Panc1 (cell line): ENCODE results near the gene PHF21A. TPM values are rescaled to one million over a fixed set of nuclear protein-coding genes. Genes with fewer than 3 reads are reported as not detected.

Source experiments
- ATAC-seq: fragments of 200-7000 bp; cut with Tn5 transposase; 2 replicates; pipeline ENCODE4 v1.9.1; 2020; ENCODE audit warnings: mild to moderate bottlenecking, moderate library complexity
- BruUV-seq: library from RNA; stranded (reverse); fragments of 400-500 nt; replicated peaks from 2 replicates; lab custom pipeline; 2021; lab: Mats Ljungman, UMichigan
- CTCF ChIA-PET: fragments of 300-600 bp; sonication (Branson Sonifier 250); formaldehyde crosslinking; loops from one replicate; lab custom pipeline; 2022; ENCODE audit warnings: antibody characterized with exemption; lab: Charles Lee
- POLR2A ChIA-PET: fragments of 300-600 bp; sonication (Branson Sonifier 250); formaldehyde crosslinking; loops from one replicate; lab custom pipeline; 2022; ENCODE audit warnings: antibody characterized with exemption; lab: Charles Lee
- DNase-seq: peaks from one replicate; pipeline ENCODE4 v3.0.0-alpha.2; 2010; ENCODE audit warnings: low read depth, low spot score
- H3K27ac ChIP-seq: 2 replicates; pipeline ENCODE4 v1.5.1; 2011; ENCODE audit warnings: mild to moderate bottlenecking, low read length, inconsistent platforms
- H3K27me3 ChIP-seq: fragments of 200-500 bp; sonication (Bioruptor generic); 2 replicates; pipeline ENCODE4 v1.6.0; 2014; ENCODE audit warnings: low read length, inconsistent platforms; ENCODE audit not compliant: control insufficient read depth, insufficient read depth
- H3K36me3 ChIP-seq: fragments of 200-500 bp; sonication (Bioruptor generic); 2 replicates; pipeline ENCODE4 v1.5.1; 2014; ENCODE audit warnings: inconsistent platforms, mild to moderate bottlenecking, low read length, moderate library complexity; ENCODE audit not compliant: control insufficient read depth, insufficient read depth
- H3K4me1 ChIP-seq: 2 replicates; pipeline ENCODE4 v1.5.1; 2011; ENCODE audit warnings: inconsistent platforms, mild to moderate bottlenecking, low read length, moderate library complexity; ENCODE audit not compliant: control insufficient read depth, insufficient read depth
- H3K4me3 ChIP-seq, 2 experiments: 2 replicates each; pipeline ENCODE4 v1.5.1; 2011 to 2012; ENCODE audit warnings: low read depth in 2 of 2, low read length in 2 of 2, mild to moderate bottlenecking in 2 of 2, inconsistent platforms in 1 of 2, moderate library complexity in 1 of 2
- H3K9me3 ChIP-seq: fragments of 200-500 bp; sonication (Bioruptor generic); 2 replicates; pipeline ENCODE4 v1.5.1; 2014; ENCODE audit warnings: low read depth, mild to moderate bottlenecking, inconsistent platforms, low read length, moderate library complexity; ENCODE audit not compliant: control insufficient read depth, insufficient read depth
- POLR2AphosphoS5 ChIP-seq: IDR thresholded peaks from 2 replicates; pipeline ENCODE4 v1.6.1; 2012; ENCODE audit warnings: mild to moderate bottlenecking, low read depth, low read length, moderate library complexity
- SIN3A ChIP-seq: IDR thresholded peaks from 2 replicates; pipeline ENCODE4 v1.6.1; 2012; ENCODE audit warnings: low read depth, mild to moderate bottlenecking, low read length, moderate library complexity, borderline replicate concordance; ENCODE audit not compliant: insufficient read depth
- TCF7L2 ChIP-seq: IDR thresholded peaks from 2 replicates; pipeline ENCODE4 v1.6.1; 2011; ENCODE audit warnings: mild to moderate bottlenecking, low read depth, low read length, inconsistent platforms
- in situ Hi-C: cut with HindIII; loops from 2 replicates; pipeline ENCODE4 v1.10.0; 2016; ENCODE audit warnings: low sequenced_read_pairs, low pct_unique_long_range_greater_than_20kb
- intact Hi-C: fragments of 100-400 bp; cut with micrococcal nuclease; formaldehyde crosslinking; loops from one replicate; pipeline ENCODE4 v1.10.0; 2022; ENCODE audit not compliant: unreplicated experiment
- total RNA-seq: library from RNA; stranded (reverse); gene quantifications from one replicate; pipeline ENCODE4 v1.2.1, GENCODE V29; 2021; ENCODE audit not compliant: unreplicated experiment
- TF ChIP-seq, protein P1 (sequence below): fragments of 450-650 bp; IDR thresholded peaks from 2 replicates; pipeline ENCODE4 v1.5.1; 2017; ENCODE audit warnings: mild to moderate bottlenecking
- TF ChIP-seq, protein P2 (sequence below), 2 experiments: IDR thresholded peaks; 2 replicates each; pipeline ENCODE4 v1.6.1; 2011 to 2012; ENCODE audit warnings: low read depth in 2 of 2, control low read depth in 1 of 2, low read length in 1 of 2, mild to moderate bottlenecking in 1 of 2, moderate library complexity in 1 of 2; ENCODE audit not compliant: insufficient read depth in 1 of 2

The PHF21A gene
- total RNA-seq, 1 experiment from 2014 or later: 45.7 TPM

DNA sequence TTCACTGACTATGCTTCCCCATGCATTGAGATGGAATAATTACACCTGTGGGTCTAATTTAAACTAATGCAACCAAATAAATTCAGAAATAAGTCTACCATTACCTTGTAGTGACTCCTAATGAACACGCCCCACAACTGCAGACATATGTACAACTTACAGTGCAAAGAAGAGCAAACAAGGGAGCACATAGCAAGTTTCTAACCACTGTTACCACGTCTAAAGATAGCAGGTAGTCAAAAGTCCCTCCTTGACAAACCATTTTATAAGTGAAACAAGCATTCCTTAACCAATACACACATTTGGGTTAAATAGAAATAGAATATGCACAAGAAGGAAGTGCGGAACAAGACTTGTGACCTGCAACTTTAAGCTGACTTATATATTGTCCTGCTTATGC is 20.6 kb downstream of the PHF21A start:
- Histone ChIP-seq H3K27me3 (no peaks in the 10 kb centered on the region), H3K4me3 (no peak overlapping the region), H3K36me3 (no peaks in the 10 kb centered on the region), H3K9me3 (no peaks in the 10 kb centered on the region), H3K27ac (no peak overlapping the region), H3K4me1 (peaks cover 12% of the 10 kb centered on the region)
- ATAC-seq: no peak
- no peak for DNase-seq
- in situ Hi-C loops (no loop called here), intact Hi-C loops (no loop called here)
- BruUV-seq: no TSS peak
- POLR2A ChIA-PET: no interaction called here
- CTCF ChIA-PET: no interaction called here
- TF ChIP-seq, protein P1, sequence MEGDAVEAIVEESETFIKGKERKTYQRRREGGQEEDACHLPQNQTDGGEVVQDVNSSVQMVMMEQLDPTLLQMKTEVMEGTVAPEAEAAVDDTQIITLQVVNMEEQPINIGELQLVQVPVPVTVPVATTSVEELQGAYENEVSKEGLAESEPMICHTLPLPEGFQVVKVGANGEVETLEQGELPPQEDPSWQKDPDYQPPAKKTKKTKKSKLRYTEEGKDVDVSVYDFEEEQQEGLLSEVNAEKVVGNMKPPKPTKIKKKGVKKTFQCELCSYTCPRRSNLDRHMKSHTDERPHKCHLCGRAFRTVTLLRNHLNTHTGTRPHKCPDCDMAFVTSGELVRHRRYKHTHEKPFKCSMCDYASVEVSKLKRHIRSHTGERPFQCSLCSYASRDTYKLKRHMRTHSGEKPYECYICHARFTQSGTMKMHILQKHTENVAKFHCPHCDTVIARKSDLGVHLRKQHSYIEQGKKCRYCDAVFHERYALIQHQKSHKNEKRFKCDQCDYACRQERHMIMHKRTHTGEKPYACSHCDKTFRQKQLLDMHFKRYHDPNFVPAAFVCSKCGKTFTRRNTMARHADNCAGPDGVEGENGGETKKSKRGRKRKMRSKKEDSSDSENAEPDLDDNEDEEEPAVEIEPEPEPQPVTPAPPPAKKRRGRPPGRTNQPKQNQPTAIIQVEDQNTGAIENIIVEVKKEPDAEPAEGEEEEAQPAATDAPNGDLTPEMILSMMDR: no peak
- TF ChIP-seq TCF7L2 (no peak), SIN3A (no peak), POLR2AphosphoS5 (no peak)
- TF ChIP-seq, protein P2, sequence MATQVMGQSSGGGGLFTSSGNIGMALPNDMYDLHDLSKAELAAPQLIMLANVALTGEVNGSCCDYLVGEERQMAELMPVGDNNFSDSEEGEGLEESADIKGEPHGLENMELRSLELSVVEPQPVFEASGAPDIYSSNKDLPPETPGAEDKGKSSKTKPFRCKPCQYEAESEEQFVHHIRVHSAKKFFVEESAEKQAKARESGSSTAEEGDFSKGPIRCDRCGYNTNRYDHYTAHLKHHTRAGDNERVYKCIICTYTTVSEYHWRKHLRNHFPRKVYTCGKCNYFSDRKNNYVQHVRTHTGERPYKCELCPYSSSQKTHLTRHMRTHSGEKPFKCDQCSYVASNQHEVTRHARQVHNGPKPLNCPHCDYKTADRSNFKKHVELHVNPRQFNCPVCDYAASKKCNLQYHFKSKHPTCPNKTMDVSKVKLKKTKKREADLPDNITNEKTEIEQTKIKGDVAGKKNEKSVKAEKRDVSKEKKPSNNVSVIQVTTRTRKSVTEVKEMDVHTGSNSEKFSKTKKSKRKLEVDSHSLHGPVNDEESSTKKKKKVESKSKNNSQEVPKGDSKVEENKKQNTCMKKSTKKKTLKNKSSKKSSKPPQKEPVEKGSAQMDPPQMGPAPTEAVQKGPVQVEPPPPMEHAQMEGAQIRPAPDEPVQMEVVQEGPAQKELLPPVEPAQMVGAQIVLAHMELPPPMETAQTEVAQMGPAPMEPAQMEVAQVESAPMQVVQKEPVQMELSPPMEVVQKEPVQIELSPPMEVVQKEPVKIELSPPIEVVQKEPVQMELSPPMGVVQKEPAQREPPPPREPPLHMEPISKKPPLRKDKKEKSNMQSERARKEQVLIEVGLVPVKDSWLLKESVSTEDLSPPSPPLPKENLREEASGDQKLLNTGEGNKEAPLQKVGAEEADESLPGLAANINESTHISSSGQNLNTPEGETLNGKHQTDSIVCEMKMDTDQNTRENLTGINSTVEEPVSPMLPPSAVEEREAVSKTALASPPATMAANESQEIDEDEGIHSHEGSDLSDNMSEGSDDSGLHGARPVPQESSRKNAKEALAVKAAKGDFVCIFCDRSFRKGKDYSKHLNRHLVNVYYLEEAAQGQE (IDR thresholded peaks at IDR 0.05; ENCODE audit: insufficient read depth in 1 of 2, low read depth in 2 of 2, low read length in 1 of 2): no peak

DNA sequence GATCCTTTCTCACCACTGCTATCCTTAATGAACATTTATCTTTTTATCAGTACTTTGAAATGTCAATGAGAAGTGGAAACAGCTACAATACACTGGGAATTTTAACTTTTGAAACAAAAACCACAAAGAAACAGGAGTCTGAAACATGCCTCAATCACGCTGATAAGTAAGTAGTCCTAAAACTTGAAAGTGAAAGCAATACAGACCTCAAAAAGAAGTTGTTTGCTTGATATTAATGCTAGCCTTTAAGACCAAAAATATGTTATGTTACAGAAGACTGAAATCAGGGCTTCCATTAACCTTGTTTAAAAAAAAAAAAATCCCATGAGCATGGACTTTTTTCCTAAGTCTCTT is 21.3 kb downstream of the PHF21A start:
- Histone ChIP-seq H3K9me3 (no peaks in the 10 kb centered on the region), H3K4me3 (no peak overlapping the region), H3K27ac (no peak overlapping the region), H3K36me3 (no peaks in the 10 kb centered on the region; the same call in 1 of the 2 replicates), H3K4me1 (peaks cover 7% of the 10 kb centered on the region), H3K27me3 (no peaks in the 10 kb centered on the region)
- CTCF ChIA-PET: no interaction called here
- ATAC-seq (no peak), DNase-seq (no peak)
- no TSS peak for BruUV-seq
- POLR2A ChIA-PET: interaction anchor here (0.5 kb wide), 1 partner anchor 22 kb away, joined by 8 read pairs; no protein-coding TSS in a partner anchor
- intact Hi-C loops: no loop called here
- in situ Hi-C loops: no loop called here
- TF ChIP-seq TCF7L2 (no peak), SIN3A (no peak), POLR2AphosphoS5 (no peak)
- TF ChIP-seq, protein P1: no peak
- TF ChIP-seq, protein P2 (IDR thresholded peaks at IDR 0.05; ENCODE audit: insufficient read depth in 1 of 2, low read depth in 2 of 2, low read length in 1 of 2): no peak
